Liver (tissue), 9 donors: ENCODE results near the gene THBS1. TPM values are rescaled to one million over a fixed set of nuclear protein-coding genes. Genes with fewer than 3 reads are reported as not detected.

ENCODE experiments used
- DNase-seq: peaks from one replicate; pipeline ENCODE4 v3.0.0-alpha.2; 2017; ENCODE audit warnings: low spot score
- H3K27ac ChIP-seq, 2 donors: one replicate each; pipeline ENCODE4 v1.7.0; 2013; ENCODE audit warnings: inconsistent platforms in 2 of 2, low read length in 2 of 2, control low read depth in 1 of 2, low read depth in 1 of 2, mild to moderate bottlenecking in 1 of 2
- H3K27me3 ChIP-seq, 4 donors: one replicate each; pipeline versions ENCODE4 v1.6.1 to v1.7.0; 2013; ENCODE audit warnings: low read length in 3 of 4, inconsistent platforms in 1 of 4, mild to moderate bottlenecking in 1 of 4, moderate library complexity in 1 of 4; ENCODE audit not compliant: control insufficient read depth in 4 of 4, insufficient read depth in 4 of 4
- H3K36me3 ChIP-seq, 4 donors: one replicate each; pipeline versions ENCODE4 v1.6.1 to v1.7.0; 2013; ENCODE audit warnings: low read length in 3 of 4, mild to moderate bottlenecking in 3 of 4, low read depth in 1 of 4, moderate library complexity in 1 of 4; ENCODE audit not compliant: control insufficient read depth in 4 of 4, insufficient read depth in 3 of 4
- H3K4me1 ChIP-seq, 4 donors: one replicate each; pipeline versions ENCODE4 v1.6.1 to v1.7.0; 2013; ENCODE audit warnings: low read length in 3 of 4, mild to moderate bottlenecking in 3 of 4, moderate library complexity in 1 of 4; ENCODE audit not compliant: control insufficient read depth in 4 of 4, insufficient read depth in 4 of 4
- H3K4me3 ChIP-seq, 3 donors: one replicate each; pipeline versions ENCODE4 v1.6.1 to v1.7.0; 2013; ENCODE audit warnings: low read length in 3 of 3, control low read depth in 1 of 3, low read depth in 1 of 3, mild to moderate bottlenecking in 1 of 3
- H3K9ac ChIP-seq, 2 donors: one replicate each; pipeline ENCODE4 v1.7.0; 2013; ENCODE audit warnings: low read length in 2 of 2, mild to moderate bottlenecking in 2 of 2, moderate library complexity in 2 of 2, control low read depth in 1 of 2, low read depth in 1 of 2
- H3K9me3 ChIP-seq, 4 donors: one replicate each; pipeline versions ENCODE4 v1.6.1 to v1.7.0; 2013; ENCODE audit warnings: low read length in 3 of 4; ENCODE audit not compliant: control insufficient read depth in 4 of 4
- ATF3 ChIP-seq: IDR thresholded peaks from 2 replicates; pipeline ENCODE4 v1.6.1; 2016; ENCODE audit warnings: antibody characterized with exemption
- CTCF ChIP-seq: fragments of 150-350 bp; IDR thresholded peaks from 2 replicates; pipeline ENCODE4 v1.5.1; 2017; ENCODE audit warnings: improper control_type of control experiment, low read depth, low read length; ENCODE audit not compliant: missing input control
- EGR1 ChIP-seq, 2 donors: IDR thresholded peaks; 2 replicates each; pipeline ENCODE4 v1.6.1; 2016 to 2018; ENCODE audit warnings: antibody characterized with exemption in 2 of 2, low read depth in 2 of 2
- FOXA1 ChIP-seq: IDR thresholded peaks from 2 replicates; pipeline ENCODE4 v1.6.1; 2016; ENCODE audit warnings: antibody characterized with exemption
- GABPA ChIP-seq, 2 donors: IDR thresholded peaks in 1 of 2; conservative IDR thresholded peaks in 1 of 2; 2 replicates each; pipeline ENCODE4 v1.6.1; 2016; ENCODE audit warnings: antibody characterized with exemption in 2 of 2, mild to moderate bottlenecking in 1 of 2, moderate library complexity in 1 of 2
- HNF4A ChIP-seq, 2 donors: conservative IDR thresholded peaks; 2 replicates each; pipeline ENCODE4 v1.6.1; 2016; ENCODE audit warnings: antibody characterized with exemption in 2 of 2, mild to moderate bottlenecking in 2 of 2
- HNF4G ChIP-seq: IDR thresholded peaks from 2 replicates; pipeline ENCODE4 v1.6.1; 2016; ENCODE audit warnings: antibody characterized with exemption
- MAX ChIP-seq: IDR thresholded peaks from 2 replicates; pipeline ENCODE4 v1.6.1; 2016; ENCODE audit warnings: antibody characterized with exemption
- NR2F2 ChIP-seq: IDR thresholded peaks from 2 replicates; pipeline ENCODE4 v1.6.1; 2016; ENCODE audit warnings: antibody characterized with exemption
- RAD21 ChIP-seq, 2 donors: IDR thresholded peaks; 2 replicates each; pipeline ENCODE4 v1.6.1; 2016; ENCODE audit warnings: antibody characterized with exemption in 2 of 2, mild to moderate bottlenecking in 2 of 2
- REST ChIP-seq: IDR thresholded peaks from 2 replicates; pipeline ENCODE4 v1.6.1; 2016; ENCODE audit warnings: antibody characterized with exemption, mild to moderate bottlenecking
- RXRA ChIP-seq, 2 donors: IDR thresholded peaks; 2 replicates each; pipeline ENCODE4 v1.6.1; 2017 to 2018; ENCODE audit warnings: antibody characterized with exemption in 2 of 2, mild to moderate bottlenecking in 1 of 2
- SP1 ChIP-seq: IDR thresholded peaks from 2 replicates; pipeline ENCODE4 v1.6.1; 2018; ENCODE audit warnings: antibody characterized with exemption, mild to moderate bottlenecking
- TAF1 ChIP-seq: conservative IDR thresholded peaks from 2 replicates; pipeline ENCODE4 v1.6.1; 2016; ENCODE audit warnings: antibody characterized with exemption, mild to moderate bottlenecking
- ZBTB33 ChIP-seq: IDR thresholded peaks from 2 replicates; pipeline ENCODE4 v1.6.1; 2016; ENCODE audit warnings: antibody characterized with exemption
- WGBS: extraction: QIAGEN DNeasy Blood & Tissue Kit; methylation state at CpG from one replicate; pipeline ENCODE4 v1.1.7; 2013; 5-methylcytosine and 5-hydroxymethylcytosine counted together
- polyA plus RNA-seq, 2 donors: library from polyadenylated mRNA; stranded (reverse) in 1 of 2; unstranded in 1 of 2; fragments of 200-250 nt in 1 of 2; fragments of >200 nt in 1 of 2; fragmentation: Nextera tagmentation in 1 of 2; extraction: Ambion mirVana in 1 of 2; gene quantifications; one replicate each; pipeline versions ENCODE4 v1.2.1 to v1.2.3, GENCODE V29; 2013 to 2015
- total RNA-seq, 2 donors: library from RNA; depleted of rRNA; stranded (reverse); fragments of >200 nt; gene quantifications; one replicate each; pipeline ENCODE4 v1.2.3, GENCODE V29; 2014
- donor health status: healthy.
- donor health status: healthy.
- donor health status: healthy.
- donor health status: healthy.
- donor health status: healthy.

The THBS1 gene
- total and polyA plus RNA-seq, 4 donors = 8.9 to 73.6 (median 22.6) TPM

GRCh38 chr15:39625451-39625850 is 44.6 kb downstream of the THBS1 start:
- WGBS = 77% methylated on average over 4 of the region's 4 CpGs
- DNase-seq = no peak
- Histone ChIP-seq H3K36me3 (no peaks in the 10 kb centered on the region), H3K4me1 (peaks cover 0 to 7% (median 3%) of the 10 kb centered on the region in 4 donors), H3K9me3 (no peaks in the 10 kb centered on the region), H3K27me3 (no peaks in the 10 kb centered on the region), H3K27ac (peak overlapping the region in 1 of 2 donors; percentile 66), H3K9ac (no peak overlapping the region), H3K4me3 (no peak overlapping the region)
- TF ChIP-seq FOXA1 (no peak), ATF3 (no peak), NR2F2 (no peak), REST (no peak), CTCF (no peak)

- Histone ChIP-seq H3K27me3 (no peaks in the 10 kb centered on the region), H3K36me3 (no peaks in the 10 kb centered on the region), H3K4me1 (peaks cover 0 to 7% (median 3%) of the 10 kb centered on the region in 4 donors)
Measured at GRCh38 chr15:39625856-39626255, 45.0 kb downstream of the THBS1 start.

More at GRCh38 chr15:39625856-39626255, 45.0 kb downstream of the THBS1 start:
- Histone ChIP-seq H3K9me3 (no peaks in the 10 kb centered on the region), H3K4me3 (no peak overlapping the region), H3K27ac (no peak overlapping the region), H3K9ac (no peak overlapping the region)
- no peak for TF ChIP-seq SP1
- no peak for TF ChIP-seq RAD21 (IDR thresholded peaks at IDR 0.05)
- TF ChIP-seq FOXA1 = no peak
- TF ChIP-seq CTCF = no peak
- no peak for TF ChIP-seq GABPA (IDR thresholded peaks at IDR 0.05 in 1 of 2, conservative IDR thresholded peaks at IDR 0.05 in 1 of 2)
- TF ChIP-seq MAX = no peak
- no peak for TF ChIP-seq TAF1
- TF ChIP-seq NR2F2 = no peak
- TF ChIP-seq REST = no peak
- no peak for TF ChIP-seq HNF4A (conservative IDR thresholded peaks at IDR 0.05)
- TF ChIP-seq RXRA (IDR thresholded peaks at IDR 0.05) = no peak
- TF ChIP-seq EGR1 (IDR thresholded peaks at IDR 0.05; ENCODE audit: low read depth in 2 of 2) = no peak
- no peak for TF ChIP-seq ATF3
- no peak for TF ChIP-seq ZBTB33
- no peak for TF ChIP-seq HNF4G
- DNase-seq = no peak
